ENCODE measurements around the gene ZNF710. TPM values are rescaled to one million over a fixed set of nuclear protein-coding genes. Genes with fewer than 3 reads are reported as not detected.

ZNF710 gene
- total RNA-seq, 1 experiment from 2014 or later: 10.0 TPM

- intact Hi-C loops (cut with micrococcal nuclease): no loop called here
- H4K20me1 ChIP-seq (ENCODE audit: insufficient read depth): no peaks in the 10 kb centered on the region
- ChIA-PET CTCF (no interaction called here), POLR2A (no interaction called here), RAD21 (ENCODE audit: low non-redundant PET in 1 of 2, low total read pairs in 2 of 2, uncharacterized antibody in 2 of 2, unreplicated experiment in 2 of 2) (no interaction called here)
- no peak overlapping the region for H2AFZ ChIP-seq (ENCODE audit: low read depth, low read length, poor library complexity, severe bottlenecking)
- ATAC-seq (no peak), DNase-seq (ENCODE audit: low read depth, low spot score) (no peak)
- H3K9ac ChIP-seq (ENCODE audit: low read length): no peak overlapping the region
- H3K27me3 ChIP-seq (ENCODE audit: insufficient read depth, low read length): no peaks in the 10 kb centered on the region
- H3K9me3 ChIP-seq (ENCODE audit: control insufficient read depth in 1 of 2, insufficient read depth in 1 of 2, low read depth in 1 of 2, low read length in 2 of 2): no peaks in the 10 kb centered on the region
- no peaks in the 10 kb centered on the region for H3K79me2 ChIP-seq (ENCODE audit: insufficient read depth, low read length)
- BruUV-seq (replicated peaks): no TSS peak
- H3K4me1 ChIP-seq (ENCODE audit: control insufficient read depth in 1 of 2, insufficient read depth in 2 of 2, low read length in 2 of 2): peaks cover 11 to 15% of the 10 kb centered on the region in 2 experiments; a peak in 2 of 4 replicates
- H3K27ac ChIP-seq (ENCODE audit: low read depth, low read length): no peak overlapping the region
- H3K4me3 ChIP-seq (replicated peaks in 1 of 2; ENCODE audit: low read depth in 1 of 2, low read length in 2 of 2): no peak overlapping the region
- no peaks in the 10 kb centered on the region for H3K9me2 ChIP-seq (ENCODE audit: insufficient read depth)
- TF ChIP-seq JUND (IDR thresholded peaks at IDR 0.05) (no peak), FOSL1 (IDR thresholded peaks at IDR 0.05; ENCODE audit: low read depth) (no peak), EZH2 (IDR thresholded peaks at IDR 0.05) (no peak), ZBTB33 (IDR thresholded peaks at IDR 0.05; ENCODE audit: extremely low read depth, insufficient replicate concordance, low read length) (no peak), MAX (IDR thresholded peaks at IDR 0.05) (no peak), ZNF274 (IDR thresholded peaks at IDR 0.05; ENCODE audit: low read depth, low read length) (no peak), ATF3 (IDR thresholded peaks at IDR 0.05) (no peak), CEBPB (IDR thresholded peaks at IDR 0.05; ENCODE audit: low read depth) (no peak), RAD21 (IDR thresholded peaks at IDR 0.05; ENCODE audit: low read depth) (no peak), POLR2AphosphoS5 (IDR thresholded peaks at IDR 0.05; ENCODE audit: low read depth, low read length) (no peak), CBX3 (IDR thresholded peaks at IDR 0.05; ENCODE audit: low read depth) (no peak), SP1 (IDR thresholded peaks at IDR 0.05; ENCODE audit: low read depth) (no peak), ZFX (IDR thresholded peaks at IDR 0.05) (no peak), ELF1 (IDR thresholded peaks at IDR 0.05; ENCODE audit: borderline replicate concordance, low read depth) (no peak), EZH2phosphoT487 (IDR thresholded peaks at IDR 0.05; ENCODE audit: borderline replicate concordance) (no peak), SIN3A (IDR thresholded peaks at IDR 0.05; ENCODE audit: low read depth) (no peak), EGR1 (IDR thresholded peaks at IDR 0.05; ENCODE audit: low read depth) (no peak), CTCF (IDR thresholded peaks at IDR 0.05 in 2 of 3, conservative IDR thresholded peaks at IDR 0.05 in 1 of 3; ENCODE audit: borderline replicate concordance in 1 of 3, insufficient read depth in 1 of 3, low read depth in 2 of 3, low read length in 2 of 3) (no peak), SRF (IDR thresholded peaks at IDR 0.05; ENCODE audit: low read depth) (no peak)
- TF ChIP-seq, protein P1, sequence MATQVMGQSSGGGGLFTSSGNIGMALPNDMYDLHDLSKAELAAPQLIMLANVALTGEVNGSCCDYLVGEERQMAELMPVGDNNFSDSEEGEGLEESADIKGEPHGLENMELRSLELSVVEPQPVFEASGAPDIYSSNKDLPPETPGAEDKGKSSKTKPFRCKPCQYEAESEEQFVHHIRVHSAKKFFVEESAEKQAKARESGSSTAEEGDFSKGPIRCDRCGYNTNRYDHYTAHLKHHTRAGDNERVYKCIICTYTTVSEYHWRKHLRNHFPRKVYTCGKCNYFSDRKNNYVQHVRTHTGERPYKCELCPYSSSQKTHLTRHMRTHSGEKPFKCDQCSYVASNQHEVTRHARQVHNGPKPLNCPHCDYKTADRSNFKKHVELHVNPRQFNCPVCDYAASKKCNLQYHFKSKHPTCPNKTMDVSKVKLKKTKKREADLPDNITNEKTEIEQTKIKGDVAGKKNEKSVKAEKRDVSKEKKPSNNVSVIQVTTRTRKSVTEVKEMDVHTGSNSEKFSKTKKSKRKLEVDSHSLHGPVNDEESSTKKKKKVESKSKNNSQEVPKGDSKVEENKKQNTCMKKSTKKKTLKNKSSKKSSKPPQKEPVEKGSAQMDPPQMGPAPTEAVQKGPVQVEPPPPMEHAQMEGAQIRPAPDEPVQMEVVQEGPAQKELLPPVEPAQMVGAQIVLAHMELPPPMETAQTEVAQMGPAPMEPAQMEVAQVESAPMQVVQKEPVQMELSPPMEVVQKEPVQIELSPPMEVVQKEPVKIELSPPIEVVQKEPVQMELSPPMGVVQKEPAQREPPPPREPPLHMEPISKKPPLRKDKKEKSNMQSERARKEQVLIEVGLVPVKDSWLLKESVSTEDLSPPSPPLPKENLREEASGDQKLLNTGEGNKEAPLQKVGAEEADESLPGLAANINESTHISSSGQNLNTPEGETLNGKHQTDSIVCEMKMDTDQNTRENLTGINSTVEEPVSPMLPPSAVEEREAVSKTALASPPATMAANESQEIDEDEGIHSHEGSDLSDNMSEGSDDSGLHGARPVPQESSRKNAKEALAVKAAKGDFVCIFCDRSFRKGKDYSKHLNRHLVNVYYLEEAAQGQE (IDR thresholded peaks at IDR 0.05; ENCODE audit: low read depth): no peak
- H3K4me2 ChIP-seq (ENCODE audit: low read length): no peak overlapping the region
- H3K36me3 ChIP-seq (ENCODE audit: control insufficient read depth in 1 of 2, insufficient read depth in 2 of 2, low read length in 2 of 2): no peaks in the 10 kb centered on the region
These were observed 47.9 kb downstream of the ZNF710 start for GRCh38 chr15:90049030-90049429.
